Spleen (tissue), 7 donors: ENCODE results near the gene SPP1.

ENCODE experiments used
- POLR2A ChIP-seq, 3 donors: fragments of 450-650 bp; IDR thresholded peaks; one replicate each; pipeline ENCODE4 v1.5.1; 2017; ENCODE audit warnings: antibody characterized with exemption in 3 of 3, mild to moderate bottlenecking in 1 of 3
- POLR2AphosphoS5 ChIP-seq, 3 donors: sonication (generic); formaldehyde crosslinking; IDR thresholded peaks; one replicate each; pipeline ENCODE4 v1.5.1; 2017; ENCODE audit warnings: antibody characterized with exemption in 3 of 3
- TF ChIP-seq, protein P1 (sequence below), 11 experiments: fragments of 200-600 bp in 7 of 11; fragments of 450-650 bp in 4 of 11; sonication (generic) in 4 of 11; IDR thresholded peaks in 8 of 11; conservative IDR thresholded peaks in 3 of 11; 1 replicate in 7 of 11; 2 replicates in 4 of 11; pipeline versions ENCODE4 v1.4.0 to v1.8.0; 2016 to 2021; ENCODE audit warnings: antibody characterized with exemption in 11 of 11, inconsistent platforms in 4 of 11, mild to moderate bottlenecking in 1 of 11
- donor health status: DM: no; HTN: no; CAD: no; lungs with moderate emphysema.
- donor health status: DM: no; HTN: no; CAD: no.
- donor health status: DM: no; HTN: no; CAD: no.

DNA sequence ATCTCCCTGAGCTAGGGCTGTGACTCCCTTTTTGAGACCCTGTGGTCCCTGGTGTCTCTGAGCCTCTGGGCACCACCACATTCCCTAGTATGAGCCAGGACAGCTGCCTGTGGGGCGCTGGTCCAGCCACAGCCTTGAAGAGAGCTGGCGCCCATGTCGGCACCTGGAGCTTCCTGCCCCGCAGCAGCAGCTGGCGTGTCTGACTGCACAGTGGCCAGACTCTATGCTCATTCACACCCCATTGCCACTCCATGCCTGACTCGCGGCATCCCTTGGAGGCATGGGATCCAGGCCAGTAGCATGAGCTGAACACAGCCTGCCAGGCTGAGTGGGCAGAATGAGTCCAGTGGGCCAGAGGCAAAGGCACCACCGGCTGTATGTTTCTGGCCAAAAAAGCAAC, 8.3 kb upstream of the SPP1 start:
- TF ChIP-seq, protein P1, sequence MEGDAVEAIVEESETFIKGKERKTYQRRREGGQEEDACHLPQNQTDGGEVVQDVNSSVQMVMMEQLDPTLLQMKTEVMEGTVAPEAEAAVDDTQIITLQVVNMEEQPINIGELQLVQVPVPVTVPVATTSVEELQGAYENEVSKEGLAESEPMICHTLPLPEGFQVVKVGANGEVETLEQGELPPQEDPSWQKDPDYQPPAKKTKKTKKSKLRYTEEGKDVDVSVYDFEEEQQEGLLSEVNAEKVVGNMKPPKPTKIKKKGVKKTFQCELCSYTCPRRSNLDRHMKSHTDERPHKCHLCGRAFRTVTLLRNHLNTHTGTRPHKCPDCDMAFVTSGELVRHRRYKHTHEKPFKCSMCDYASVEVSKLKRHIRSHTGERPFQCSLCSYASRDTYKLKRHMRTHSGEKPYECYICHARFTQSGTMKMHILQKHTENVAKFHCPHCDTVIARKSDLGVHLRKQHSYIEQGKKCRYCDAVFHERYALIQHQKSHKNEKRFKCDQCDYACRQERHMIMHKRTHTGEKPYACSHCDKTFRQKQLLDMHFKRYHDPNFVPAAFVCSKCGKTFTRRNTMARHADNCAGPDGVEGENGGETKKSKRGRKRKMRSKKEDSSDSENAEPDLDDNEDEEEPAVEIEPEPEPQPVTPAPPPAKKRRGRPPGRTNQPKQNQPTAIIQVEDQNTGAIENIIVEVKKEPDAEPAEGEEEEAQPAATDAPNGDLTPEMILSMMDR (IDR thresholded peaks at IDR 0.05 in 8 of 11, conservative IDR thresholded peaks at IDR 0.05 in 3 of 11), result no peak
- TF ChIP-seq POLR2A (IDR thresholded peaks at IDR 0.05), result no peak
- no peak for TF ChIP-seq POLR2AphosphoS5 (IDR thresholded peaks at IDR 0.05)
